Liver (tissue), 5 donors: ENCODE measurements around the gene IQCF2. TPM values are rescaled to one million over a fixed set of nuclear protein-coding genes. Genes with fewer than 3 reads are reported as not detected.

Experiments
- polyA plus RNA-seq, 2 donors: library from polyadenylated mRNA; stranded (reverse) in 1 of 2; unstranded in 1 of 2; fragments of 200-250 nt in 1 of 2; fragments of >200 nt in 1 of 2; fragmentation: Nextera tagmentation in 1 of 2; extraction: Ambion mirVana in 1 of 2; gene quantifications; one replicate each; pipeline versions ENCODE4 v1.2.1 to v1.2.3, GENCODE V29; 2013 to 2015
- small RNA-seq: library from RNA; depleted of rRNA; stranded (forward); fragments of <200 nt; gene quantifications from one replicate; pipeline ENCODE3, GENCODE V24; 2014
- total RNA-seq, 2 donors: library from RNA; depleted of rRNA; stranded (reverse); fragments of >200 nt; gene quantifications; one replicate each; pipeline ENCODE4 v1.2.3, GENCODE V29; 2014
- donor health status: healthy.
- donor health status: healthy.
- donor health status: healthy.

The IQCF2 gene
- total and polyA plus RNA-seq, 4 donors, result not detected

Small RNA genes lying within 50 kb of the gene (small RNA-seq; reads per million reads assigned to genes)
- gene RN7SL504P, result 0.07 reads per million

Other genes starting within 250 kb of the IQCF2 start
- 10 to 100 TPM; 21.2 to 31.2 TPM for gene TEX264, start 190.4 kb upstream of the IQCF2 start, total RNA-seq
- gene TEX264, start 190.4 kb upstream of the IQCF2 start, polyA plus RNA-seq, result 10 to 100 TPM; 40.0 to 48.4 TPM
- under 1 TPM in 1 of 2 donors, not detected in 1; 0.08 TPM for gene GRM2, start 154.5 kb upstream of the IQCF2 start, total RNA-seq
- under 1 TPM in 1 of 2 donors, not detected in 1; 0.02 TPM for gene GRM2, start 154.5 kb upstream of the IQCF2 start, polyA plus RNA-seq
- gene IQCF6, start 82.4 kb upstream of the IQCF2 start, total RNA-seq, result not detected
- gene IQCF6, start 82.4 kb upstream of the IQCF2 start, polyA plus RNA-seq, result not detected
- not detected for gene IQCF5, start 14.0 kb downstream of the IQCF2 start, total RNA-seq
- not detected for gene IQCF5, start 14.0 kb downstream of the IQCF2 start, polyA plus RNA-seq
- not detected for gene IQCF1, start 41.7 kb downstream of the IQCF2 start, total RNA-seq
- not detected for gene IQCF1, start 41.7 kb downstream of the IQCF2 start, polyA plus RNA-seq
- gene RRP9, start 80.3 kb downstream of the IQCF2 start, total RNA-seq, result 1 to 10 TPM; 6.5 to 8.3 TPM
- 10 to 100 TPM in 1 of 2 donors, 1 to 10 TPM in 1; 7.4 to 11.0 TPM for gene RRP9, start 80.3 kb downstream of the IQCF2 start, polyA plus RNA-seq
- 10 to 100 TPM in 1 of 2 donors, 1 to 10 TPM in 1; 1.5 to 21.4 TPM for gene PARP3, start 80.7 kb downstream of the IQCF2 start, total RNA-seq
- 10 to 100 TPM in 1 of 2 donors, 1 to 10 TPM in 1; 9.3 to 16.1 TPM for gene PARP3, start 80.7 kb downstream of the IQCF2 start, polyA plus RNA-seq
- gene GPR62, start 93.8 kb downstream of the IQCF2 start, total RNA-seq, result under 1 TPM in 1 of 2 donors, not detected in 1; 0.08 TPM
- gene GPR62, start 93.8 kb downstream of the IQCF2 start, polyA plus RNA-seq, result under 1 TPM in 1 of 2 donors, not detected in 1; 0.07 TPM
- gene PCBP4, start 105.8 kb downstream of the IQCF2 start, total RNA-seq, result 1 to 10 TPM; 4.0 to 4.9 TPM
- 1 to 10 TPM; 2.7 to 7.9 TPM for gene PCBP4, start 105.8 kb downstream of the IQCF2 start, polyA plus RNA-seq
- gene ABHD14B, start 112.4 kb downstream of the IQCF2 start, total RNA-seq, result 10 to 100 TPM; 24.3 to 43.3 TPM
- 100 to 1,000 TPM in 1 of 2 donors, 10 to 100 TPM in 1; 90.6 to 127 TPM for gene ABHD14B, start 112.4 kb downstream of the IQCF2 start, polyA plus RNA-seq
- 10 to 100 TPM in 1 of 2 donors, 1 to 10 TPM in 1; 8.2 to 10.5 TPM for gene ABHD14A, start 113.4 kb downstream of the IQCF2 start, total RNA-seq
- gene ABHD14A, start 113.4 kb downstream of the IQCF2 start, polyA plus RNA-seq, result 10 to 100 TPM; 16.3 to 19.9 TPM
- gene ACY1, start 121.9 kb downstream of the IQCF2 start, total RNA-seq, result 100 to 1,000 TPM in 1 of 2 donors, 10 to 100 TPM in 1; 69.5 to 241 TPM
- gene ACY1, start 121.9 kb downstream of the IQCF2 start, polyA plus RNA-seq, result 100 to 1,000 TPM; 234 to 274 TPM
- 100 to 1,000 TPM; 292 to 358 TPM for gene RPL29, start 134.3 kb downstream of the IQCF2 start, total RNA-seq
- 100 to 1,000 TPM; 418 to 789 TPM for gene RPL29, start 134.3 kb downstream of the IQCF2 start, polyA plus RNA-seq
- 1 to 10 TPM; 3.7 to 5.0 TPM for gene DUSP7, start 195.0 kb downstream of the IQCF2 start, total RNA-seq
- gene DUSP7, start 195.0 kb downstream of the IQCF2 start, polyA plus RNA-seq, result 1 to 10 TPM; 1.5 to 3.7 TPM